ENCODE measurements around the gene ETF1. TPM values are rescaled to one million over a fixed set of nuclear protein-coding genes. Genes with fewer than 3 reads are reported as not detected.

Gene ETF1
- total RNA-seq, 4 donors from 2014 or later = 65.2 to 132 (median 103) TPM

DNA sequence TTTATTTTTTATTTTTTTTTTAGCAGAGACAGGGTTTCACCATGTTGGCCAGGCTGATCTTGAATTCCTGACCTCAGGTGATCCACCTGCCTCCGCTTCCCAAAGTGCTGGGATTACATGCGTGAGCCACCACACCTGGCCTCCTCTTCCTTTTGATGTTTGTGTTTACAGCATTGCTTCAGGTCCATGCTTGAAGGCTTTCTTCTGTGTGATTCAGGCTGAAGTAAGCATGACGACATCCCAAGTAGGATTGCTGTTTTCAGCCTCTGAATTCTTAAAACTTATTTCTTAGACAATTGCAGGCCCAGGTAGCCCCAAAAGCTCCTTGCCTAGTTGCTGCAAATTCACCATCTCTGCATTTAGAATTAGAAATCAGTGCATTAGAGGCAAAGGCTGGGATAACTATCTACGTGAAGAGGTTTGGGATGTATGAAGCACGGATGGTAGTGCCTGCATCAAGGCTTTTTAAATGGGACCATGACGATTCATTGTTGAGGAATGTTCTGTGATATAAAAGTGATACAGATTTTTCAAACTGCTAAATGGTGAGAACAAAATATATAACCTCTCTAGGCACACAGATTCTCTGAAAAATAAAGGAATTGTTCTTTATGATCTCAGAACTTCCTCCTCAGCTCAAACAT, 3.0 kb upstream of the ETF1 start:
- Histone ChIP-seq H3K4me3 (no peak overlapping the region), H3K27ac (peak overlapping the region in 2 of 4 donors; percentile 7 to 100), H3K36me3 (no peaks in the 10 kb centered on the region), H3K9me3 (no peaks in the 10 kb centered on the region), H3K4me1 (peaks cover 18 to 59% (median 30%) of the 10 kb centered on the region in 3 donors), H3K27me3 (no peaks in the 10 kb centered on the region)
- DNase-seq = no peak
- intact Hi-C loops (cut with DNase I) = loop anchor here (10.0 kb wide), 1 partner anchor 81 kb away; the partner anchor contains the start of gene EGR1
- WGBS, 2 donors = 43 to 49% methylated on average over 6 of the region's 6 CpGs
- TF ChIP-seq POLR2A (IDR thresholded peaks at IDR 0.05) = no peak
- TF ChIP-seq, protein P1, sequence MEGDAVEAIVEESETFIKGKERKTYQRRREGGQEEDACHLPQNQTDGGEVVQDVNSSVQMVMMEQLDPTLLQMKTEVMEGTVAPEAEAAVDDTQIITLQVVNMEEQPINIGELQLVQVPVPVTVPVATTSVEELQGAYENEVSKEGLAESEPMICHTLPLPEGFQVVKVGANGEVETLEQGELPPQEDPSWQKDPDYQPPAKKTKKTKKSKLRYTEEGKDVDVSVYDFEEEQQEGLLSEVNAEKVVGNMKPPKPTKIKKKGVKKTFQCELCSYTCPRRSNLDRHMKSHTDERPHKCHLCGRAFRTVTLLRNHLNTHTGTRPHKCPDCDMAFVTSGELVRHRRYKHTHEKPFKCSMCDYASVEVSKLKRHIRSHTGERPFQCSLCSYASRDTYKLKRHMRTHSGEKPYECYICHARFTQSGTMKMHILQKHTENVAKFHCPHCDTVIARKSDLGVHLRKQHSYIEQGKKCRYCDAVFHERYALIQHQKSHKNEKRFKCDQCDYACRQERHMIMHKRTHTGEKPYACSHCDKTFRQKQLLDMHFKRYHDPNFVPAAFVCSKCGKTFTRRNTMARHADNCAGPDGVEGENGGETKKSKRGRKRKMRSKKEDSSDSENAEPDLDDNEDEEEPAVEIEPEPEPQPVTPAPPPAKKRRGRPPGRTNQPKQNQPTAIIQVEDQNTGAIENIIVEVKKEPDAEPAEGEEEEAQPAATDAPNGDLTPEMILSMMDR (IDR thresholded peaks at IDR 0.05) = no peak

DNA sequence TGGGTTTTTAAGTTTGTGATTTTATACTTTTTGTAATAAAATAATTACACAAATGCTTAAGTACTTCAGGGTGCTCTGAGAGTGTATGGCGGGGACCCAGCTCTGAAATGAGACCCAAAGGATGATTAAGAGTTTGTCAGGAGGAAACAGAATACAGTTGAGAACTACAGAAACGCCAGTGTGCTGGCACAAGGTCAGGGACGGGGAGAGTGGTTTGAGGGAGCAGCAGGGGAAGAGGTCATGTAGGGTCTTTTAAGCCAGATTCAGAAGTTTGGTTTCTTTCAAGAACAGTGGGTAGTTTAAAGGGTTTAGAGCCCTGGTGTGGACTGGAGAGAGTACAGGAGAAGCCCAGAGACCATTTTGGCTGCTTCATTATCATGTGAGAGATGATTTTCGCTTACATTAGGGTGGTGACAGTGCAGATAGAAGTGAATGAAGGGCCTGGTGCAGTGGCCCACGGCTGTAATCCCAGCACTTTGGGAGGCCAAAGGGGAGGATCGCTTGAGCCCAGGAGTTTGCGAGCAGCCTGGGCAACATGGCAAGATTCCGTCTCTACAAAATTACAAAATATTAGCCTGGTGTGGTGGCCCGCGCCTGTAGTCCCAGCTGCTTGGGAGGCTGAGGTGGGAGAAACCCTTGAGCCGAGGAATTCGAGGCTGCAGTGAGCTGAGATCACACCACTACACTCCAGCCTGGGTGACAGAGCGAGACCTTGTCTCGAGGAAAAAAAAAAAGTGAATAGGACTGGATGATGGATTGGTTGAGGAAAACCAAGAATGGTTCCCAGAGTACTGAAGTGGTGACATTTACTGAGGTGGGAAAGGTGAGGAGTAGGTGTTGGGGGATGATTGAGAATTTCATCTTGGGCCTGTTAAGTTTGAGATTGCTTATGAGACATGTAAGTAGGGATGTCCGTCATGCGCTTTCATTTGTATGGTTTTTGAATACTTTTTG, 1.4 kb upstream of the ETF1 start:
- no peaks in the 10 kb centered on the region for H3K9me3 ChIP-seq
- TF ChIP-seq POLR2A (IDR thresholded peaks at IDR 0.05) = no peak
- TF ChIP-seq, protein P1 (IDR thresholded peaks at IDR 0.05) = no peak
- peaks cover 29 to 74% (median 42%) of the 10 kb centered on the region in 3 donors for H3K4me1 ChIP-seq
- H3K27me3 ChIP-seq = no peaks in the 10 kb centered on the region
- intact Hi-C loops (cut with DNase I) = loop anchor here (10.0 kb wide), 1 partner anchor 80 kb away; the partner anchor contains the start of gene EGR1
- WGBS, 2 donors = 50% methylated on average over 16 of the region's 16 CpGs
- H3K36me3 ChIP-seq = peaks cover 0 to 9% (median 0%) of the 10 kb centered on the region in 3 donors
- H3K4me3 ChIP-seq = peak overlapping the region; percentile 80 to 99 (median 98)
- DNase-seq = no peak
- peak overlapping the region; percentile 93 to 100 (median 98) for H3K27ac ChIP-seq

DNA sequence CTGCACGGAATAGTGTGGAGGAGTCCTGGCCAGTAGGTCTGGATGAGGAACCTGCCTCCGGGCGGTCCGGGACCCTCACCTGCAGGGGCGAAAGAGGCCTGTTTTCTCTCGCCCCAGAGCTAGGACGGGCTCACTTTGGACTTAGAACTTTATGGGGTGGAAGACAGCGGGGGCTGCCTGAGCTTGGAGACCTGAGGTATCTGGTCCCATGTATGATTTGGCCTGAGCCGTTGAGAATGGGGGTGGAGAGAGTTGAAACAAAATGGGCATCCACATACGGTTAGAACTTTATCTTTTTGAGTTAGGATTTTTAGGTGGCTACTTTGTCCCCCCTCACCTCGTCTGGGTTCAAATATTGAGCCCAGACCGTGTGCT, 681 bp upstream of the ETF1 start:
- no peak for DNase-seq

DNA sequence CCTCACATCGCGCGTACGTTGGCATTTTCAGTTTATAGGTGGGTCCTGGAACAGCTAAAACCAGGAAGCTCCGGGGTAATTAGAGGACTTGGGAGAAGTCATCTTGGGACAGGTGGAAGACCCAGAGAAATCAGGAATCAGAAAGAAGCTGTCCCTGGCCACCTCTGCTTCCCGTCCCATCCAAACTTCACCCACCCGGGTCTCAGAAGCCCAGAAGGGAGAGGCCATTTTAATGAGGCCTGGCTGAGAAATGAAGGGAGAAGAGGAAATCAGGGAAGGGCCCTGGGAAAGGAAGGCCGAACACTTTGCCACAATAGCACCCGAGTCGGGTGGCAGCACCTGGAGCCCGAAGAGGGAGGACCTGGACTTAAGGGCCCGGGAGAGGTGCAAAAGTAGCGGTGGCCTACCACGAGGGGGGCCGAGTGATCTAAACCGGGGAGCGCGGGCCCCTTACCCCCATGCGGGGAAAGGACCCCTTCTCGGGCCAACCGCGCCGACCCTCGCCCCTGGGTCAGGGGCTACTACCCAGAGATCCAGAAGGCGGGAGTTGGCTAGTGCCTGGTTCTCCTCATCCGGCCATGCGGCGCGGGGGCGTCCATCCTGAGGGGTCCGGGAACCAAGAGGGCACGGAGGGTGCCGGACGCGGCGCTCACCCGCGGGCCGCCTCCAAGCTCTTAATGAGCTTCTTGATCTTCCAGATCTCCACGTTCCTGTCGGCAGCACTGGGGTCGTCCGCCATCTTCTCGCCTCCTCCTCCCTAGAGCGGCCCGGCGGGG, 668 bp downstream of the ETF1 start:
- peak overlapping the region; percentile 72 to 99 (median 98) for H3K4me3 ChIP-seq
- peaks cover 29 to 83% (median 45%) of the 10 kb centered on the region in 3 donors for H3K4me1 ChIP-seq
- no peak for DNase-seq
- peak overlapping the region; percentile 93 to 100 (median 98) for H3K27ac ChIP-seq
- no peaks in the 10 kb centered on the region for H3K27me3 ChIP-seq
- 0 to 1% methylated on average over 8 to 14 of the region's 47 CpGs for WGBS, 2 donors
- TF ChIP-seq, protein P1 (IDR thresholded peaks at IDR 0.05) = no peak
- TF ChIP-seq POLR2A (IDR thresholded peaks at IDR 0.05) = no peak
- H3K36me3 ChIP-seq = peaks cover 0 to 18% (median 0%) of the 10 kb centered on the region in 3 donors
- no peaks in the 10 kb centered on the region for H3K9me3 ChIP-seq
- intact Hi-C loops (cut with DNase I) = loop anchor here (10.0 kb wide), 1 partner anchor 78 kb away; the partner anchor contains the start of gene EGR1

More for the DNA sequence above, 681 bp upstream of the ETF1 start:
- H3K27me3 ChIP-seq = no peaks in the 10 kb centered on the region
- peaks cover 0 to 17% (median 0%) of the 10 kb centered on the region in 3 donors for H3K36me3 ChIP-seq
- peaks cover 29 to 82% (median 42%) of the 10 kb centered on the region in 3 donors for H3K4me1 ChIP-seq
- H3K4me3 ChIP-seq = peak overlapping the region; percentile 80 to 99 (median 98)
- peak in 1 of 4 donors; percentile 46 for TF ChIP-seq POLR2A (IDR thresholded peaks at IDR 0.05)
- TF ChIP-seq, protein P1 (IDR thresholded peaks at IDR 0.05) = no peak
- H3K27ac ChIP-seq = peak overlapping the region; percentile 93 to 100 (median 98)
- intact Hi-C loops (cut with DNase I) = loop anchor here (10.0 kb wide), 1 partner anchor 79 kb away; the partner anchor contains the start of gene EGR1
- 0% methylated on average over 11 to 12 of the region's 12 CpGs for WGBS, 2 donors
- no peaks in the 10 kb centered on the region for H3K9me3 ChIP-seq
